ENCODE results near the gene MEOX1.

Gene MEOX1

GRCh38 chr17:43671755-43672519, 10.2 kb upstream of the MEOX1 start:
- no peak for TF ChIP-seq POLR2A (IDR thresholded peaks at IDR 0.05; ENCODE audit: low read length)
- no peak for TF ChIP-seq GATA1 (IDR thresholded peaks at IDR 0.05; ENCODE audit: low read depth, low read length)
- DNase-seq: no peak

- no peak for TF ChIP-seq POLR2A (IDR thresholded peaks at IDR 0.05; ENCODE audit: low read length)
- no peak for TF ChIP-seq GATA1 (IDR thresholded peaks at IDR 0.05; ENCODE audit: low read depth, low read length)
These were observed 9.4 kb upstream of the MEOX1 start for GRCh38 chr17:43671031-43671692.

GRCh38 chr17:43670645-43671030, 8.9 kb upstream of the MEOX1 start:
- DNase-seq: no peak
- TF ChIP-seq GATA1 (IDR thresholded peaks at IDR 0.05; ENCODE audit: low read depth, low read length) (no peak), POLR2A (IDR thresholded peaks at IDR 0.05; ENCODE audit: low read length) (no peak)

More at GRCh38 chr17:43671031-43671692, 9.4 kb upstream of the MEOX1 start:
- no peak for DNase-seq

GRCh38 chr17:43669971-43670644, 8.4 kb upstream of the MEOX1 start:
- no peak for TF ChIP-seq POLR2A (IDR thresholded peaks at IDR 0.05; ENCODE audit: low read length)
- TF ChIP-seq GATA1 (IDR thresholded peaks at IDR 0.05; ENCODE audit: low read depth, low read length): no peak
- no peak for DNase-seq

- DNase-seq: no peak
- TF ChIP-seq POLR2A (IDR thresholded peaks at IDR 0.05; ENCODE audit: low read length) (no peak), GATA1 (IDR thresholded peaks at IDR 0.05; ENCODE audit: low read depth, low read length) (no peak)
These were observed 6.2 kb upstream of the MEOX1 start for GRCh38 chr17:43667947-43668348.

GRCh38 chr17:43667506-43667905, 5.8 kb upstream of the MEOX1 start:
- no peak for DNase-seq
- TF ChIP-seq POLR2A (IDR thresholded peaks at IDR 0.05; ENCODE audit: low read length) (no peak), GATA1 (IDR thresholded peaks at IDR 0.05; ENCODE audit: low read depth, low read length) (no peak)

GRCh38 chr17:43665937-43666236, 4.2 kb upstream of the MEOX1 start:
- DNase-seq: no peak
- no peak for TF ChIP-seq POLR2A (IDR thresholded peaks at IDR 0.05; ENCODE audit: low read length)
- no peak for TF ChIP-seq GATA1 (IDR thresholded peaks at IDR 0.05; ENCODE audit: low read depth, low read length)

- TF ChIP-seq GATA1 (IDR thresholded peaks at IDR 0.05; ENCODE audit: low read depth, low read length) (no peak), POLR2A (IDR thresholded peaks at IDR 0.05; ENCODE audit: low read length) (no peak)
- DNase-seq: no peak
These were observed 3.6 kb upstream of the MEOX1 start for GRCh38 chr17:43665084-43665936.

- no peak for TF ChIP-seq POLR2A (IDR thresholded peaks at IDR 0.05; ENCODE audit: low read length)
- no peak for TF ChIP-seq GATA1 (IDR thresholded peaks at IDR 0.05; ENCODE audit: low read depth, low read length)
- no peak for DNase-seq
These were observed 2.4 kb upstream of the MEOX1 start for GRCh38 chr17:43664096-43664495.

GRCh38 chr17:43663383-43663782, 1.7 kb upstream of the MEOX1 start:
- TF ChIP-seq POLR2A (IDR thresholded peaks at IDR 0.05; ENCODE audit: low read length) (no peak), GATA1 (IDR thresholded peaks at IDR 0.05; ENCODE audit: low read depth, low read length) (no peak)

GRCh38 chr17:43662413-43663141, 855 bp upstream of the MEOX1 start:
- TF ChIP-seq POLR2A (IDR thresholded peaks at IDR 0.05; ENCODE audit: low read length) (no peak), GATA1 (IDR thresholded peaks at IDR 0.05; ENCODE audit: low read depth, low read length) (no peak)
- no peak for DNase-seq

More at GRCh38 chr17:43663383-43663782, 1.7 kb upstream of the MEOX1 start:
- DNase-seq: no peak

GRCh38 chr17:43660816-43661493, 767 bp downstream of the MEOX1 start:
- TF ChIP-seq GATA1 (IDR thresholded peaks at IDR 0.05; ENCODE audit: low read depth, low read length) (no peak), POLR2A (IDR thresholded peaks at IDR 0.05; ENCODE audit: low read length) (no peak)
- DNase-seq: no peak

Data from erythroblast (primary cell).